SU-DHL-6 (cell line): ENCODE results near the gene ADIPOR1.

Experiments
- EZH2phosphoT487 ChIP-seq: fragments of 200-600 bp; sonication (generic), shearing (Covaris generic); conservative IDR thresholded peaks from 2 replicates; pipeline ENCODE4 v1.6.1; 2018; ENCODE audit warnings: mild to moderate bottlenecking, antibody characterized with exemption, low read length, moderate library complexity, mixed read lengths
- TF ChIP-seq, protein P1 (sequence below): fragments of 200-600 bp; sonication (generic); IDR thresholded peaks from one replicate; pipeline ENCODE4 v1.5.1; 2017; ENCODE audit warnings: antibody characterized with exemption, mild to moderate bottlenecking, low read length, moderate library complexity; ENCODE audit not compliant: insufficient read depth, poor library complexity, severe bottlenecking

DNA sequence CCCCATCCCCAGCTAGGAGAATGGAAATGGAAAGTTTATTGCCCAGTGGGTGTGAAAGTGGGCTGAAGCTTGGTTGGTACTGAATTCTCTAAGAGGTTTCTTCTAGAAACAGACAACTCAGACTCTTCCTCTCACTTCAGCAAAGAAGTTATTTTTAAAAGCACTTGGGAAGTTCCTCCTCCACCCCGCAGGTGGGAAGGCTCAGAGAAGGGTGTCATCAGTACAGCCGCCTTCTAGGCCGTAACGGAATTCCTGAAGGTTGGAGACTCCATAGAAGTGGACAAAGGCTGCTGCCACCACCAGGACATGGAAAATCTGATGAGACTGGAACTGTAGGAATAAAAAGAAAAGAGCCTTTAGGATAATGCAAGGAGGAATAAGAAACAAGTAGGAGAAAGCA lies 16.7 kb downstream of the ADIPOR1 start:
- TF ChIP-seq, protein P1, sequence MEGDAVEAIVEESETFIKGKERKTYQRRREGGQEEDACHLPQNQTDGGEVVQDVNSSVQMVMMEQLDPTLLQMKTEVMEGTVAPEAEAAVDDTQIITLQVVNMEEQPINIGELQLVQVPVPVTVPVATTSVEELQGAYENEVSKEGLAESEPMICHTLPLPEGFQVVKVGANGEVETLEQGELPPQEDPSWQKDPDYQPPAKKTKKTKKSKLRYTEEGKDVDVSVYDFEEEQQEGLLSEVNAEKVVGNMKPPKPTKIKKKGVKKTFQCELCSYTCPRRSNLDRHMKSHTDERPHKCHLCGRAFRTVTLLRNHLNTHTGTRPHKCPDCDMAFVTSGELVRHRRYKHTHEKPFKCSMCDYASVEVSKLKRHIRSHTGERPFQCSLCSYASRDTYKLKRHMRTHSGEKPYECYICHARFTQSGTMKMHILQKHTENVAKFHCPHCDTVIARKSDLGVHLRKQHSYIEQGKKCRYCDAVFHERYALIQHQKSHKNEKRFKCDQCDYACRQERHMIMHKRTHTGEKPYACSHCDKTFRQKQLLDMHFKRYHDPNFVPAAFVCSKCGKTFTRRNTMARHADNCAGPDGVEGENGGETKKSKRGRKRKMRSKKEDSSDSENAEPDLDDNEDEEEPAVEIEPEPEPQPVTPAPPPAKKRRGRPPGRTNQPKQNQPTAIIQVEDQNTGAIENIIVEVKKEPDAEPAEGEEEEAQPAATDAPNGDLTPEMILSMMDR, result no peak
- no peak for TF ChIP-seq EZH2phosphoT487
